GM23338 (cell line): ENCODE data around the gene MID1. TPM values are rescaled to one million over a fixed set of nuclear protein-coding genes. Genes with fewer than 3 reads are reported as not detected.

Source experiments
- ATAC-seq: fragments of 200-7000 bp; cut with Tn5 transposase; 3 replicates; pipeline ENCODE4 v1.9.1; 2020
- DNase-seq: peaks from one replicate; pipeline ENCODE4 v3.0.0-alpha.2; 2015; ENCODE audit warnings: low spot score
- H2AFZ ChIP-seq: fragments of 200-600 bp; sonication (generic); 2 replicates; pipeline ENCODE4 v1.8.0; 2016; ENCODE audit warnings: antibody characterized with exemption, mild to moderate bottlenecking, moderate library complexity
- H3F3A ChIP-seq: fragments of 200-600 bp; sonication (generic); replicated peaks from 2 replicates; pipeline ENCODE4 v1.8.0; 2017; ENCODE audit warnings: antibody characterized with exemption, mixed run types, low read depth
- H3K27ac ChIP-seq: fragments of 200-600 bp; sonication (generic); 2 replicates; pipeline ENCODE4 v1.6.1; 2016; ENCODE audit warnings: low read depth
- H3K27me3 ChIP-seq: fragments of 200-600 bp; sonication (generic); 2 replicates; pipeline ENCODE4 v1.8.0; 2016; ENCODE audit warnings: mild to moderate bottlenecking, mixed run types, moderate library complexity; ENCODE audit not compliant: insufficient read depth
- H3K36me3 ChIP-seq: fragments of 200-600 bp; sonication (generic); 2 replicates; pipeline ENCODE4 v1.8.0; 2016; ENCODE audit warnings: mild to moderate bottlenecking; ENCODE audit not compliant: insufficient read depth
- H3K4me1 ChIP-seq: fragments of 200-600 bp; sonication (generic); 2 replicates; pipeline ENCODE4 v1.8.0; 2016; ENCODE audit warnings: mild to moderate bottlenecking, moderate library complexity; ENCODE audit not compliant: insufficient read depth
- H3K4me2 ChIP-seq: fragments of 200-600 bp; sonication (generic); 2 replicates; pipeline ENCODE4 v1.7.1; 2017; ENCODE audit warnings: mixed run types
- H3K4me3 ChIP-seq: fragments of 200-600 bp; sonication (generic); 2 replicates; pipeline ENCODE4 v1.6.1; 2016; ENCODE audit warnings: mixed run types
- H3K79me2 ChIP-seq: fragments of 200-600 bp; sonication (generic); replicated peaks from 2 replicates; pipeline ENCODE4 v1.8.0; 2017; ENCODE audit warnings: mild to moderate bottlenecking; ENCODE audit not compliant: insufficient read depth
- H3K9me2 ChIP-seq: fragments of 200-600 bp; sonication (generic); 2 replicates; pipeline ENCODE4 v1.8.0; 2017; ENCODE audit not compliant: insufficient read depth
- H4K20me1 ChIP-seq: fragments of 200-600 bp; sonication (generic); replicated peaks from 2 replicates; pipeline ENCODE4 v1.8.0; 2017; ENCODE audit warnings: mild to moderate bottlenecking; ENCODE audit not compliant: insufficient read depth
- H3K27ac Mint-ChIP-seq: 2 replicates; pipeline ENCODE4 v1.8.0; 2020; ENCODE audit warnings: inconsistent platforms, mild to moderate bottlenecking, moderate library complexity, mixed read lengths
- H3K27me3 Mint-ChIP-seq: 3 replicates; pipeline ENCODE4 v1.8.0; 2022; ENCODE audit warnings: low read depth, mild to moderate bottlenecking, moderate library complexity, mixed read lengths, inconsistent platforms; ENCODE audit not compliant: insufficient read depth, poor library complexity
- H3K36me3 Mint-ChIP-seq: 3 replicates; pipeline ENCODE4 v1.8.0; 2021; ENCODE audit warnings: low read depth, mild to moderate bottlenecking, inconsistent platforms, moderate library complexity, mixed read lengths
- H3K4me1 Mint-ChIP-seq: 3 replicates; pipeline ENCODE4 v1.8.0; 2020; ENCODE audit warnings: mild to moderate bottlenecking, inconsistent platforms, mixed read lengths
- H3K4me3 Mint-ChIP-seq: 3 replicates; pipeline ENCODE4 v1.8.0; 2021; ENCODE audit warnings: moderate library complexity, mild to moderate bottlenecking, inconsistent platforms, mixed read lengths
- H3K9me3 Mint-ChIP-seq: 3 replicates; pipeline ENCODE4 v1.8.0; 2020; ENCODE audit warnings: moderate library complexity, mild to moderate bottlenecking, inconsistent platforms, mixed read lengths
- CREB1 ChIP-seq: fragments of 250-450 bp; sonication (Bioruptor Pico); IDR thresholded peaks from 2 replicates; pipeline ENCODE4 v1.5.0; 2020; ENCODE audit warnings: low read depth, mild to moderate bottlenecking, moderate library complexity
- CTCF ChIP-seq, 2 experiments: fragments of 200-600 bp in 1 of 2; sonication (generic) in 1 of 2; conservative IDR thresholded peaks; 2 replicates each; pipeline versions ENCODE4 v1.5.1 to v1.6.1; 2016 to 2017; ENCODE audit warnings: antibody characterized with exemption in 2 of 2, low read depth in 2 of 2, mild to moderate bottlenecking in 2 of 2, moderate library complexity in 1 of 2
- ETS1 ChIP-seq: IDR thresholded peaks from 2 replicates; pipeline ENCODE4 v1.6.1; 2016; ENCODE audit warnings: antibody characterized with exemption
- EZH2 ChIP-seq: fragments of 200-600 bp; sonication (generic); IDR thresholded peaks from one replicate; pipeline ENCODE4 v1.8.0; 2017; ENCODE audit warnings: antibody characterized with exemption, mild to moderate bottlenecking, low read depth; ENCODE audit not compliant: unreplicated experiment
- EZH2phosphoT487 ChIP-seq: fragments of 200-600 bp; sonication (generic); IDR thresholded peaks from one replicate; pipeline ENCODE4 v1.8.1; 2018; ENCODE audit warnings: antibody characterized with exemption; ENCODE audit not compliant: unreplicated experiment
- JUNB ChIP-seq: IDR thresholded peaks from one replicate; pipeline ENCODE4 v1.6.1; 2016; ENCODE audit warnings: antibody characterized with exemption; ENCODE audit not compliant: unreplicated experiment
- NANOG ChIP-seq: IDR thresholded peaks from 2 replicates; pipeline ENCODE4 v1.6.1; 2016; ENCODE audit warnings: antibody characterized with exemption, borderline replicate concordance
- REST ChIP-seq: IDR thresholded peaks from one replicate; pipeline ENCODE4 v1.6.1; 2018; ENCODE audit warnings: antibody characterized with exemption; ENCODE audit not compliant: unreplicated experiment
- STAT1 ChIP-seq: IDR thresholded peaks from one replicate; pipeline ENCODE4 v1.6.1; 2016; ENCODE audit warnings: antibody characterized with exemption; ENCODE audit not compliant: unreplicated experiment
- ZNF114 ChIP-seq: fragments of 250-450 bp; sonication (Bioruptor Pico); IDR thresholded peaks from 2 replicates; pipeline ENCODE4 v1.5.0; 2020; ENCODE audit warnings: mild to moderate bottlenecking, moderate library complexity
- ZNF462 ChIP-seq: fragments of 250-450 bp; sonication (Bioruptor Pico); IDR thresholded peaks from 2 replicates; pipeline ENCODE4 v1.5.0; 2020; ENCODE audit warnings: mild to moderate bottlenecking, moderate library complexity
- polyA plus RNA-seq: library from polyadenylated mRNA; unstranded; fragments of >200 nt; fragmentation: Nextera tagmentation; extraction: Ambion mirVana; gene quantifications from 2 replicates; pipeline ENCODE4 v1.2.1, GENCODE V29; 2016
- total RNA-seq: library from RNA; depleted of rRNA; stranded (reverse); fragments of >200 nt; shearing (Covaris generic); gene quantifications from 2 replicates; pipeline ENCODE4 v1.2.3, GENCODE V29; 2014

MID1 gene
- total and polyA plus RNA-seq, 2 experiments from 2014 or later = 27.2 to 39.3 TPM

GRCh38 chrX:10667143-10667542 is 46.8 kb upstream of the MID1 start (continued):
- TF ChIP-seq REST (no peak), ZNF114 (CRISPR knock-in tag) (no peak), NANOG (no peak)

GRCh38 chrX:10666102-10666501 is 45.7 kb upstream of the MID1 start:
- Mint-ChIP-seq H3K36me3 (no peaks in the 10 kb centered on the region), H3K27ac (no peak overlapping the region), H3K4me3 (no peak overlapping the region), H3K27me3 (peaks cover 1% of the 10 kb centered on the region), H3K9me3 (no peaks in the 10 kb centered on the region), H3K4me1 (peaks cover 16% of the 10 kb centered on the region)
- Histone ChIP-seq H3K9me2 (no peaks in the 10 kb centered on the region), H3K27me3 (no peaks in the 10 kb centered on the region), H3K27ac (no peak overlapping the region), H3K79me2 (no peaks in the 10 kb centered on the region), H3K4me2 (no peak overlapping the region), H4K20me1 (no peaks in the 10 kb centered on the region), H3K4me3 (no peak overlapping the region), H3K4me1 (peaks cover 8% of the 10 kb centered on the region; the same call in 1 of the 2 replicates), H2AFZ (no peak overlapping the region), H3K36me3 (no peaks in the 10 kb centered on the region), H3F3A (no peaks in the 10 kb centered on the region)
- no peak for DNase-seq
- no peak for ATAC-seq
- TF ChIP-seq JUNB (no peak), NANOG (no peak), CTCF (conservative IDR thresholded peaks at IDR 0.05; ENCODE audit: low read depth in 2 of 2) (no peak), ETS1 (no peak), ZNF462 (CRISPR knock-in tag) (no peak), EZH2phosphoT487 (no peak), STAT1 (no peak), CREB1 (CRISPR knock-in tag) (no peak), EZH2 (no peak)
